Measurements from ENCODE around the gene ALK.

ALK gene

GRCh38 chr2:29443151-29443550 is 478.2 kb downstream of the ALK start:
- TF ChIP-seq GATA3 (IDR thresholded peaks at IDR 0.05; ENCODE audit: low read depth, low read length) (no peak), GATA2 (IDR thresholded peaks at IDR 0.05; ENCODE audit: low read depth, low read length) (no peak)

- TF ChIP-seq GATA2 (IDR thresholded peaks at IDR 0.05; ENCODE audit: low read depth, low read length) (no peak), GATA3 (IDR thresholded peaks at IDR 0.05; ENCODE audit: low read depth, low read length) (no peak)
These were observed 480.3 kb downstream of the ALK start for GRCh38 chr2:29440921-29441623.

- TF ChIP-seq GATA2 (IDR thresholded peaks at IDR 0.05; ENCODE audit: low read depth, low read length): no peak
- no peak for TF ChIP-seq GATA3 (IDR thresholded peaks at IDR 0.05; ENCODE audit: low read depth, low read length)
These were observed 487.5 kb downstream of the ALK start for GRCh38 chr2:29433920-29434319.

DNA sequence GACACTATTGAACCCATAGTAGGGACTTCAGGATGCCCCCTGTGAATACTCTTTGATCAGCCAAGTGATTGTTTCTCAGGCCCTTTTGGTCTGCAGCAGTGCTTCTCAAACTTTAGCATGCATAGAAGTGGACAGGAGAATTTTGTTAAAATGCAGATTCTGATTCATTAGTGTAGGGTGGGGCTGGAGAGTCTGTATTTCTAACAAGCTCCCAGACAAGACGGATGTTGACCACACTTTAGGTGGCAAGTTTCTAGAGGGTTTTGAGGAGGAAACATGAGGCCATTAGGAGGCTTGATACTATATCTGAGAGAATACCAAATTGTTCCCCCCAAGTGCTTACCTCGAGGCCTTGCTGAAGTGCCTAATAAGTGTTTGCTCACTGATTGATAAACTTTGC is 488.3 kb downstream of the ALK start:
- TF ChIP-seq GATA3 (IDR thresholded peaks at IDR 0.05; ENCODE audit: low read depth, low read length): no peak

- TF ChIP-seq GATA2 (IDR thresholded peaks at IDR 0.05; ENCODE audit: low read depth, low read length) (peak; percentile 56), GATA3 (IDR thresholded peaks at IDR 0.05; ENCODE audit: low read depth, low read length) (no peak)
These were observed 489.9 kb downstream of the ALK start for GRCh38 chr2:29431485-29431884.

DNA sequence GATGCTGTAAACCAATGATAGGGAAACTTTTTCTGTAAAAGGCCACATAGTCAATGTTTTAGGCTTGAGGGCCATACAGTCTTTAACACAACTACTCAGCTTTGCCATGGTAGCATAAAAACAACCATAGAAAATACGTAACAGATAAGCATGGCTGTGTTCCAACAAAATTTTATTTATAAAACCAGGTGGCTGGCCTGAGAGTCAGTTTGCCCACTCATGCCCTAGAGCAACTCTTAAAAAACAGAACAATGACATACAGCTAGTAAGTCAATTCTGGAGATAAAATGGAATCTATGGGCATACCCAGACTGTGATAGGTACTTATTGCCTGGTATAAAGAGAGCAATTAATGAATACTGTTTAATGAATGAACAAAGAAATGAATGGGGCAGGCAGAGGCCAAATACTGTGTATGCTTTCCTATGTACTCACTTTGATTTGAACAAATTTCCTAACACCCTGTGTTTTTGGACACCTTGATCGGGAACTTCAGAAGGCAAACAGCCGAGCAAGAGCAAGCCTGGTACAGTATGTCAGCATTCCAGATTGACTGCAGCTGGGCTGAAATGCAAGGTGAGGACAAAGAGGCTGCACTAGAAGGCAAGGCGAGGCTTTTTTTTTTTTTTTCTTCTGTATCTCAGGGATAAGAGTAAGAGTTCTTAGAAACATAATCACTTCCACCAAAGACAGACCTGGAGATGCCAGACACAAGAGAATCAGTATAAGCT is 490.8 kb downstream of the ALK start:
- TF ChIP-seq GATA2 (IDR thresholded peaks at IDR 0.05; ENCODE audit: low read depth, low read length): peak; percentile 73
- TF ChIP-seq GATA3 (IDR thresholded peaks at IDR 0.05; ENCODE audit: low read depth, low read length): peak; percentile 46; the same call in 1 of the 2 replicates

DNA sequence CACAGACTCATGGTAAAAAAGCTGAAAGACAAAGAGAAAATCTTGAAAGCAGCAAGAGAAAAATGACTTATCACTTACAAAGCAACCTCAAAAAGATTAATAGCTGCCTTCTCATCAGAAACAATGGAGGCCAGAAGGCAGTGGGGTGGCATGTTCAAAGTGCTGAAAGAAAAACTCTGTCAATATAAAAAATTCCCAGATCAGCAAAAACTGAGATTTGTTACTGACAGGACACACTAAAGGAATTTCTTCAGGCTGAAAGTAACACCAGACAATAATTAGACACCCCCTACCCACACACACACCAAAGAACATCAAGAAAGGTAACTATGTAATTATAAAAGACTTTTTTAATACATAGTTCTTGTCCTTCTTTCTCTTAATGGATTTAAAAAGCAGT is 495.0 kb downstream of the ALK start:
- TF ChIP-seq GATA3 (IDR thresholded peaks at IDR 0.05; ENCODE audit: low read depth, low read length): no peak
- no peak for TF ChIP-seq GATA2 (IDR thresholded peaks at IDR 0.05; ENCODE audit: low read depth, low read length)

DNA sequence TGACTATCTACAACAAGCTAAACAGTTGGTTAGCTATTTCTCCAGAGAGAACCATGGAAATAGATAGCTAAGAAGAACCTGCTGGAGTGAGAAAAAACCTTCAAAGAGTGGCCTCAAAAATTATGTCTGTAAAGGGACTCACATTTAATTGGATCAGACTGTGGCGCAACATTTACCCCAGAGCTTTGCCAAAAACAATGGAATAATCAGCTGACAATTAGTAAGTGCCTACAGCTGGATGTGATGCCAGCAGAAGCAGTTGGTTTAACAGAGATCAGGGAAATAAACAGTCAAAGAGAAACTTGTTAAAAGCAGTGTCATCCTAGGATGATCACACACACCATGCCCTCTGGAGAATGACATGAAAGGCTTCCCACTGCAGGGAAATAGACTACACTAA is 495.5 kb downstream of the ALK start:
- TF ChIP-seq GATA2 (IDR thresholded peaks at IDR 0.05; ENCODE audit: low read depth, low read length) (no peak), GATA3 (IDR thresholded peaks at IDR 0.05; ENCODE audit: low read depth, low read length) (no peak)

GRCh38 chr2:29423061-29423666 is 498.2 kb downstream of the ALK start:
- TF ChIP-seq GATA3 (IDR thresholded peaks at IDR 0.05; ENCODE audit: low read depth, low read length): no peak
- no peak for TF ChIP-seq GATA2 (IDR thresholded peaks at IDR 0.05; ENCODE audit: low read depth, low read length)

GRCh38 chr2:29420999-29421782 is 500.2 kb downstream of the ALK start:
- TF ChIP-seq GATA3 (IDR thresholded peaks at IDR 0.05; ENCODE audit: low read depth, low read length) (no peak), GATA2 (IDR thresholded peaks at IDR 0.05; ENCODE audit: low read depth, low read length) (no peak)

DNA sequence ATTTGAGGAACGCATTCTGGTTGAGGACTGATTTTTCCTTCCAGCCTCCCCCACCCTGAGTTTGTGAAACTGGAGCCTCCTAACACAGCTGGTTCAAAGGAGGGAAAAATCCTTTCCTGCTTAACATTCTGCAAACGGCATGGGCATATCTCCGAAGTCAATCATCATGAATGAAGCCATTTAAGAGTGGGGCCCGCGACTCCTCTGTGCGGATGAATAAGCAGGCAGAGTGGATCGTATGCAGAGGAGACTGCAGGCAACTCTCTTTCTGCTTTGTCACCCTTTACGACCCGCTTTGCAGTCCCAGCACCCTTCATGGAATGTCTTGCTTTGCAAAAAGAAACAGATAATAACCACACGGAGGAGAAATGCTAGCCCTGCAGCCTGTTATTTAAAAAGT is 500.9 kb downstream of the ALK start:
- TF ChIP-seq GATA2 (IDR thresholded peaks at IDR 0.05; ENCODE audit: low read depth, low read length): no peak
- TF ChIP-seq GATA3 (IDR thresholded peaks at IDR 0.05; ENCODE audit: low read depth, low read length): no peak

DNA sequence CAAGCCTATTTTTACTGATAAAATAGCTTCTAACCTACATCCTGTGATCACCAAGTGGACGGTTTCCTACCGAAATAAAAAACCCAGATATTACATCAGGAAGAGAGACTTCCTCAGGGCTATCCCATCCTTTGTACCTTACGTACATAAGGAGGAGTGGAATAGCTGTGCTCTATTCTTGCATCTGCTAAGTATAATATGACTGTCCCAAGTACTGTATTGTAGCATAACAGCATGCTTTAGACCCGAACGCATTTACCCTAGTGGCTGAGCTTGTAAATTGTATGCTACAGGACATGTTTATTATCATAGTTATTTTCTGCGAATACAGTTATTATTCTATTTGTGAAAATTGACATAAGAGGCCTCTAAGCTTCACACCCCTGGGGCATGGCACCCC is 503.8 kb downstream of the ALK start:
- TF ChIP-seq GATA3 (IDR thresholded peaks at IDR 0.05; ENCODE audit: low read depth, low read length) (no peak), GATA2 (IDR thresholded peaks at IDR 0.05; ENCODE audit: low read depth, low read length) (no peak)

DNA sequence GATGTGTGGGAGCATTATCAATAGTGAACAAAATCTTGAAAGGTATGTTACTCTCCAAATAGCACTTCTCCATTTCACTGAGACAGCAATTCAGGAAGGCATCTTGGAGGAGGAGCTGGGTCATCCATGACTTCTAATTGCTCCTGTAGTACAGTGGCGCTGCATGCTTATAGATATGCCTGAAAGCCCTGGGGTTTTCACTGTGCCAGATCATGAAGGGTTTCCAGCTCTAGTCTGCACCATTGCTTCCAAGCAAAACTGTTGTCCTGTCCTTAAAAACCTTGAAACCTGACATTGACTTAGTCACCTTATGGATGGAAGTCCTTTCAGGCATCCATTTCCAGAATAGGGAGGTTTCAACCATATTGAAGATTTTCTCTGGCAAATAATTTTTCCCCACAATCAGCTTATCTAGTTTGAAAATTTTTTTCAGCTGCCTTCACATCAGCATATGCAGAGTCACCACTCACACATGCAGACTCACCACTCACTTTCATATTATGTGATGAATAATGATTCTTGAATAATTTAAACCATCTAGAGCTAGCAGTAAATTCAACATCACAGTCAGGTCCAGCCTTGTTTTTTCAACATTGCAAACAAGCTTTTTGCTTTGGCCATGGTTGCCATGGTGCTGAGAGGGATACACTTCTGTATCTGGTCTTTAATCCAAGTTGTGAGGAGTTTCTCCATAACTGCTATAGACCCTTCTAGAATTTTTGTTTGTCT is 509.0 kb downstream of the ALK start:
- TF ChIP-seq GATA3 (IDR thresholded peaks at IDR 0.05; ENCODE audit: low read depth, low read length) (no peak), GATA2 (IDR thresholded peaks at IDR 0.05; ENCODE audit: low read depth, low read length) (no peak)
